H9 (cell line): ENCODE data around the gene KCTD17. TPM values are rescaled to one million over a fixed set of nuclear protein-coding genes. Genes with fewer than 3 reads are reported as not detected.

ENCODE experiments used
- DNase-seq: peaks from one replicate; pipeline ENCODE4 v3.0.0-alpha.2; 2017
- H2AFZ ChIP-seq: one replicate; pipeline ENCODE4 v1.6.1; 2013; ENCODE audit warnings: mild to moderate bottlenecking, low read length, control low read depth, moderate library complexity
- H2AK5ac ChIP-seq: 2 replicates; pipeline ENCODE4 v1.6.1; 2013; ENCODE audit warnings: low read length, control low read depth, mixed read lengths; ENCODE audit not compliant: insufficient read length
- H2BK120ac ChIP-seq: one replicate; pipeline ENCODE4 v1.6.1; 2013; ENCODE audit warnings: low read depth, mild to moderate bottlenecking, low read length, control low read depth, inconsistent platforms; ENCODE audit not compliant: poor library complexity, severe bottlenecking
- H2BK12ac ChIP-seq: 2 replicates; pipeline ENCODE4 v1.6.1; 2013; ENCODE audit warnings: low read length, control low read depth, mixed read lengths, low read depth; ENCODE audit not compliant: insufficient read length
- H2BK15ac ChIP-seq: 2 replicates; pipeline ENCODE4 v1.6.1; 2013; ENCODE audit warnings: low read depth, low read length, control low read depth
- H2BK20ac ChIP-seq: one replicate; pipeline ENCODE4 v1.6.1; 2013; ENCODE audit warnings: low read depth, mild to moderate bottlenecking, low read length, control low read depth, inconsistent platforms; ENCODE audit not compliant: poor library complexity, severe bottlenecking
- H2BK5ac ChIP-seq: 2 replicates; pipeline ENCODE4 v1.6.1; 2013; ENCODE audit warnings: low read length, control low read depth, mixed read lengths; ENCODE audit not compliant: insufficient read length
- H3K14ac ChIP-seq: 2 replicates; pipeline ENCODE4 v1.6.1; 2013; ENCODE audit warnings: low read length, control low read depth; ENCODE audit not compliant: insufficient read depth
- H3K18ac ChIP-seq: 2 replicates; pipeline ENCODE4 v1.6.1; 2013; ENCODE audit warnings: low read depth, mild to moderate bottlenecking, mixed read lengths, low read length, control low read depth; ENCODE audit not compliant: insufficient read length
- H3K23ac ChIP-seq: 2 replicates; pipeline ENCODE4 v1.6.1; 2013; ENCODE audit warnings: low read length, control low read depth, mixed read lengths, low read depth; ENCODE audit not compliant: insufficient read length
- H3K23me2 ChIP-seq: 2 replicates; pipeline ENCODE4 v1.6.1; 2013; ENCODE audit warnings: low read depth, mild to moderate bottlenecking, mixed read lengths, low read length, control low read depth; ENCODE audit not compliant: insufficient read length, poor library complexity, severe bottlenecking
- H3K27ac ChIP-seq: 2 replicates; pipeline ENCODE4 v1.5.1; 2013; ENCODE audit warnings: low read length, control low read depth, mixed read lengths, low read depth; ENCODE audit not compliant: insufficient read length
- H3K27me3 ChIP-seq: 2 replicates; pipeline ENCODE4 v1.6.1; 2013; ENCODE audit warnings: low read length, control low read depth, inconsistent platforms; ENCODE audit not compliant: insufficient read depth
- H3K4ac ChIP-seq: 2 replicates; pipeline ENCODE4 v1.6.1; 2013; ENCODE audit warnings: low read depth, mild to moderate bottlenecking, control low read depth, inconsistent platforms, low read length, moderate library complexity
- H3K4me1 ChIP-seq: 2 replicates; pipeline ENCODE4 v1.6.1; 2013; ENCODE audit warnings: low read length, control low read depth, inconsistent platforms; ENCODE audit not compliant: insufficient read depth
- H3K4me2 ChIP-seq: 2 replicates; pipeline ENCODE4 v1.6.1; 2013; ENCODE audit warnings: low read length, control low read depth, mixed read lengths; ENCODE audit not compliant: insufficient read length, insufficient read depth
- H3K56ac ChIP-seq: 2 replicates; pipeline ENCODE4 v1.6.1; 2013; ENCODE audit warnings: low read depth, mild to moderate bottlenecking, mixed read lengths, low read length, control low read depth; ENCODE audit not compliant: insufficient read length
- H3K79me1 ChIP-seq: 2 replicates; pipeline ENCODE4 v1.6.1; 2013; ENCODE audit warnings: low read depth, mild to moderate bottlenecking, moderate library complexity, low read length, control low read depth, inconsistent platforms; ENCODE audit not compliant: insufficient read depth, poor library complexity, severe bottlenecking
- H3K79me2 ChIP-seq: 2 replicates; pipeline ENCODE4 v1.6.1; 2013; ENCODE audit warnings: low read length, control low read depth, inconsistent platforms; ENCODE audit not compliant: insufficient read depth
- H3K9ac ChIP-seq: 2 replicates; pipeline ENCODE4 v1.6.1; 2013; ENCODE audit warnings: low read length, control low read depth, mixed read lengths; ENCODE audit not compliant: insufficient read length; ENCODE audit errors: extremely low read depth
- H3K9me3 ChIP-seq: one replicate; pipeline ENCODE4 v1.6.1; 2013; ENCODE audit warnings: low read depth, low read length, inconsistent platforms; ENCODE audit not compliant: control insufficient read depth
- H3T11ph ChIP-seq: one replicate; pipeline ENCODE4 v1.6.1; 2013; ENCODE audit warnings: mild to moderate bottlenecking, low read length, control low read depth, inconsistent platforms
- H4K20me1 ChIP-seq: one replicate; pipeline ENCODE4 v1.6.1; 2013; ENCODE audit not compliant: control insufficient read depth, insufficient read length, insufficient read depth
- H4K5ac ChIP-seq: 2 replicates; pipeline ENCODE4 v1.6.1; 2013; ENCODE audit warnings: low read depth, mild to moderate bottlenecking, mixed read lengths, low read length, control low read depth; ENCODE audit not compliant: insufficient read length
- H4K8ac ChIP-seq: replicated peaks from 2 replicates; pipeline ENCODE4 v1.6.1; 2013; ENCODE audit warnings: low read length, control low read depth, mixed read lengths, low read depth; ENCODE audit not compliant: insufficient read length
- H4K91ac ChIP-seq: 2 replicates; pipeline ENCODE4 v1.6.1; 2013; ENCODE audit warnings: low read depth, mild to moderate bottlenecking, moderate library complexity, mixed read lengths, low read length, control low read depth; ENCODE audit not compliant: insufficient read length
- H3K27ac Mint-ChIP-seq, 3 experiments: 2 replicates in 2 of 3; 3 replicates in 1 of 3; pipeline ENCODE4 v1.8.0; 2020 to 2021; ENCODE audit warnings: mixed read lengths in 3 of 3, mild to moderate bottlenecking in 1 of 3, moderate library complexity in 1 of 3
- H3K27me3 Mint-ChIP-seq: 2 replicates; pipeline ENCODE4 v1.8.0; 2021; ENCODE audit warnings: low read depth, mild to moderate bottlenecking, moderate library complexity, mixed read lengths
- H3K36me3 Mint-ChIP-seq, 3 experiments: 2 replicates in 2 of 3; 3 replicates in 1 of 3; pipeline ENCODE4 v1.8.0; 2020 to 2021; ENCODE audit warnings: low read depth in 3 of 3, mixed read lengths in 3 of 3; ENCODE audit not compliant: insufficient read depth in 1 of 3
- H3K4me1 Mint-ChIP-seq, 2 experiments: 2 replicates each; pipeline ENCODE4 v1.8.0; 2020; ENCODE audit warnings: mixed read lengths in 2 of 2
- H3K4me3 Mint-ChIP-seq, 2 experiments: 2 replicates in 1 of 2; 3 replicates in 1 of 2; pipeline ENCODE4 v1.8.0; 2020 to 2021; ENCODE audit warnings: mild to moderate bottlenecking in 2 of 2, mixed read lengths in 2 of 2, moderate library complexity in 1 of 2
- H3K9me3 Mint-ChIP-seq, 2 experiments: 2 replicates in 1 of 2; 3 replicates in 1 of 2; pipeline ENCODE4 v1.8.0; 2020; ENCODE audit warnings: mild to moderate bottlenecking in 2 of 2, mixed read lengths in 2 of 2, moderate library complexity in 1 of 2
- WGBS: extraction: QIAGEN DNeasy Blood & Tissue Kit; methylation state at CpG from one replicate; pipeline ENCODE4 v1.1.7; 2013; ENCODE audit warnings: missing lambda C conversion rate, low lambda C conversion rate, mixed read lengths; ENCODE audit not compliant: insufficient read length; ENCODE audit errors: extremely low coverage; 5-methylcytosine and 5-hydroxymethylcytosine counted together
- total RNA-seq: library from RNA; stranded (reverse); gene quantifications from 2 replicates; pipeline ENCODE4 v1.2.1, GENCODE V29; 2021
- TF ChIP-seq, protein P1 (sequence below): fragments of 200-600 bp; sonication (generic); conservative IDR thresholded peaks from 3 replicates; pipeline ENCODE4 v1.8.0; 2021; ENCODE audit warnings: antibody characterized with exemption, mild to moderate bottlenecking

KCTD17 gene
- total RNA-seq, 1 experiment from 2014 or later: 34.1 TPM

DNA sequence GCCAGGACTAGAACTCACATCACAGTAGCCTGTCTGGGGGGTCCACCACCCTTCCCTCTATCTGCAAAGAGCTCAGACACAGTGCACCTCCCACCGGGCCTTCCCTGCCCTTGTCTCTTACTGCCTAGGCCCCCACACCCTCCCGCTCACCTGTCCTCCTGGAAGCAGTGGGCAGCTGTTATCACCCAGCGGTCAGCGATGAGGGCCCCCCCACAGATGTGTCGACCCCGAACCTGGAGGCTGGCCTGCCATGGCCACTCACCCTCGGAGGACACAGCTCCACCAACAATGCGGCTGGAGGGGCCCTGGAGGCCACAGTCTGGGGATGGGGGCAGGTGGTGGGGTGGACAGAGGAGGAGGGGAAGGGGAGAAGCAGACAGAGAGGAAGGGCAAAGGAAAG, 18.8 kb downstream of the KCTD17 start:
- H4K8ac ChIP-seq: no peak overlapping the region
- H2BK20ac ChIP-seq: no peak overlapping the region
- Mint-ChIP-seq H3K27ac (no peak overlapping the region), H3K9me3 (no peaks in the 10 kb centered on the region), H3K4me3 (no peak overlapping the region), H3K36me3 (peaks cover 0 to 2% (median 0%) of the 10 kb centered on the region in 3 experiments; a peak in 1 of 7 replicates), H3K4me1 (no peaks in the 10 kb centered on the region), H3K27me3 (peaks cover 34% of the 10 kb centered on the region)
- H4K20me1 ChIP-seq: peaks cover 2% of the 10 kb centered on the region
- no peaks in the 10 kb centered on the region for H3K4me1 ChIP-seq
- no peaks in the 10 kb centered on the region for H3K79me1 ChIP-seq
- no peak overlapping the region for H4K91ac ChIP-seq
- DNase-seq: no peak
- no peaks in the 10 kb centered on the region for H3K79me2 ChIP-seq
- H2AFZ ChIP-seq: no peak overlapping the region
- H3K56ac ChIP-seq: no peak overlapping the region
- H3K27ac ChIP-seq: no peak overlapping the region
- H2BK120ac ChIP-seq: no peak overlapping the region
- no peak overlapping the region for H2BK5ac ChIP-seq
- H3K18ac ChIP-seq: no peak overlapping the region
- no peak overlapping the region for H3K4me2 ChIP-seq
- H3K14ac ChIP-seq: no peak overlapping the region
- H3K27me3 ChIP-seq: peaks cover 16% of the 10 kb centered on the region
- no peak overlapping the region for H4K5ac ChIP-seq
- H3K23ac ChIP-seq: no peak overlapping the region
- no peak overlapping the region for H3K9ac ChIP-seq
- no peak overlapping the region for H2AK5ac ChIP-seq
- H2BK12ac ChIP-seq: no peak overlapping the region
- H3K9me3 ChIP-seq: no peaks in the 10 kb centered on the region
- H3T11ph ChIP-seq: no peak overlapping the region
- peaks cover 3% of the 10 kb centered on the region for H3K23me2 ChIP-seq
- no CpG with 5 or more reads among the region's 8 CpGs for WGBS
- H3K4ac ChIP-seq: no peak overlapping the region
- H2BK15ac ChIP-seq: no peak overlapping the region
- TF ChIP-seq, protein P1, sequence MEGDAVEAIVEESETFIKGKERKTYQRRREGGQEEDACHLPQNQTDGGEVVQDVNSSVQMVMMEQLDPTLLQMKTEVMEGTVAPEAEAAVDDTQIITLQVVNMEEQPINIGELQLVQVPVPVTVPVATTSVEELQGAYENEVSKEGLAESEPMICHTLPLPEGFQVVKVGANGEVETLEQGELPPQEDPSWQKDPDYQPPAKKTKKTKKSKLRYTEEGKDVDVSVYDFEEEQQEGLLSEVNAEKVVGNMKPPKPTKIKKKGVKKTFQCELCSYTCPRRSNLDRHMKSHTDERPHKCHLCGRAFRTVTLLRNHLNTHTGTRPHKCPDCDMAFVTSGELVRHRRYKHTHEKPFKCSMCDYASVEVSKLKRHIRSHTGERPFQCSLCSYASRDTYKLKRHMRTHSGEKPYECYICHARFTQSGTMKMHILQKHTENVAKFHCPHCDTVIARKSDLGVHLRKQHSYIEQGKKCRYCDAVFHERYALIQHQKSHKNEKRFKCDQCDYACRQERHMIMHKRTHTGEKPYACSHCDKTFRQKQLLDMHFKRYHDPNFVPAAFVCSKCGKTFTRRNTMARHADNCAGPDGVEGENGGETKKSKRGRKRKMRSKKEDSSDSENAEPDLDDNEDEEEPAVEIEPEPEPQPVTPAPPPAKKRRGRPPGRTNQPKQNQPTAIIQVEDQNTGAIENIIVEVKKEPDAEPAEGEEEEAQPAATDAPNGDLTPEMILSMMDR: no peak
